Amniotic stem cell (primary cell): ENCODE results near the gene GPR107.

ENCODE experiments used
- DNase-seq: peaks from one replicate; lab custom pipeline; 2025; lab: John Stamatoyannopoulos, UW

Gene GPR107

DNA sequence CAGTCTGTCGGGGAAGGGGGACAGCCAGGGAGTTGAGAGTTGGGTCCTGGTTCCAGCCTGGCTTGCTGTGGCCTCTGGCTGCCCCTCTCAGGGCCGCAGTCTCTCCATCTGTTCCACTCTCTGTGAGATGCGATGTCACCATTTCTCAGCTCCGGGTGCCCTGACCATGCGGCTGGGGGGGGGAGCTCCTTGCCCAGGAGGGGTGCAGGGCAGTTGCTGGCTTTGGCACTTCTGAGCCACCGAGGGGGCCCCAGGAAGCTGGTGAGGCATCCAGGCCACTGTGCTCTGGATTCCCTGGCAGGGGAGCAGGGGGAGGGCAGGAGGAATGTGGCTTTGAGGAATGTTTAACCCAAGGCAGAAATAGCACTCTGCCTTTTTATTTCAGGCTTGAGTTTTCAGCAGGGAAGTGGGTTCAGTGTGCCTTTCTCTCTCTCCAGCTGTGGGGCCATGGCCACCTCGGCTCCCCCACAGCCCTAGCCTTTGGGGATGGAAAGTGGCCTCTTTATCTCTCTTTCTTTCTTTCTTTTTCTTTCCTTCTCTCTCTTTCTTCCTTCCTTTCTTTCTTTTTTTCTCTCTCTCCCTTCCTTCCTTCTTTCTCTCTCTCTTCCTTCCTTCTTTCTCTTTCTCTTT lies 129.5 kb downstream of the GPR107 start:
- peak; percentile 56 for DNase-seq

- no peak for DNase-seq
Measured at GRCh38 chr9:130185017-130185416, 131.3 kb downstream of the GPR107 start.

GRCh38 chr9:130185490-130186031 lies 131.9 kb downstream of the GPR107 start:
- no peak for DNase-seq

- DNase-seq = no peak
Measured at GRCh38 chr9:130186051-130186450, 132.3 kb downstream of the GPR107 start.

DNA sequence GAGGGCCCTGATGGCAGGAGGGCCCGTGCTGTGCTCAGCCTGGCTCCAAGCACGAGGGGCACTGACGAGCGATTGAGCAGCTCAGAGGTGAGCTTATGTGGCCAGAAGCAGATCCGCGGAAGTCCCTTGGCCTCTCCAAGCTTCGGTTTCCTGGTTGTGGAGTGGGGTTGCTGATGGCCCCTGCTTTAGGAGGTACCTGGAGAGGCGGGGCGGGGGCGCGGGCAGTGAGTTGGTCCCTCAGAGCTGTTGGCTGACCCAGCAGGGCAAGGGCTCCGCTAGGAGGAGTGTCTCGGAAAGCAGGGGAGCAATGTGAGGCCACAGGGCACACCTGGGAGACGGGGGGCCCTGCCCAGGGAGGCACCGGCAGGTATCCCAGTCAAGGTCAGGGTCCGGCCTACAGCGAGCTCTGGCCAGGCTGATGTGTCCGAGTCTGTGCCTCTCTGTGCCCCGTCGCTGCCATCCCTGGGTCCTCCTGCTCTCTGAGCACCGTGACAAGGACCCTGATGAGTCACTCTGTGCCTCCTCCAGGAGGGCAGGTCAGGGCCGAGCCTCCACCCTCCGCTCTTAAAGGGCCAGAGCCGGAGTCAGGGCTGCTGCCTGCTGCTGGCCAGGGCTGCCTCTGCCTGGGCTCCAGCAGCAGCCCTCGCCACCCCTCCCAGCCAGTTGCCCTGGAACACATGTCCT lies 133.3 kb downstream of the GPR107 start:
- peak; percentile 29 for DNase-seq

DNA sequence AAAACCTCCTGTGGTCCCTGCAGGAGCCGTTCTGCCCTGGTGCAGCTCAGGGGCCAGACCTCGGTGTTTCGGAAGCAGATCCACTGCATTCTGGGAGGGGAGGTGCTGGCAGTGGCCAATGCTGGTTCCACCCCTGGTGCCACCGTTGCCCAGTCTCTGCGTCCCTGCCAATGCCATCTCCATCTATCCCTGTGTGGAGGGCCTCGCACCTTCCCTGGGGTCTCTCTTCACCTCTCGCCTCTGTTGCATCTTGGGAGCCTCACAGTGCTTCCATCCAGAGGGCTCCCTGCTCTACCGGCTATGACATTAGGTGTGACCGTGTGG lies 133.8 kb downstream of the GPR107 start:
- DNase-seq = no peak

DNA sequence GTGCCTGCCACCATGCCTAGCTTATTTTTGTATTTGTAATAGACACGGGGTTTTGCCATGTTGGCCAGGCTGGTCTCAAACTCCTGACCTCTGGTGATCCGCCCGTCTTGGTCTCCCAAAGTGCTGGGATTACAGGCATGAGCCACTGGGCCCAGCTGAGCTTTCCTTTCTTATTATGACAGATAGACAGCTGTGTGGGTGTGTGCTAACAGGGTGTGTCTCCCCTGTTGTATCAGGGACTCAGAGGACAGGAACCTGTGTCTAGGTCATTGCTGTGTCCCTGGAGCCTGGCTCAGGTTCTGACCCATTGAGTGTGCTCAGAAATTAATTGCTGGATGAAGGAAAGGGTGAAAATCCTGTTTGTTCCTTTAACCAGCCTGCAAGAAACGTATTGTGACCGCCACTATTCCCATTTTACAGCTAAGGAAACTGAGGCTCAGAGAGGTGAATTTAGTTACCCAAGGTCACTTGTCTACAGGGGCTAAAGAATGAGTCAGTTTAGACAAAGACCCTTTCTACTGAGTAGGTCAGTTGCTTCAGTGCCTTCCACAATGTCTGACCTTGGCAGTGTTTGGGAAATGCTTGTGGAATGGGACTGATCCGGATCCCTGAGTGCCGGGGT lies 135.3 kb downstream of the GPR107 start:
- no peak for DNase-seq
